ENCODE results near the gene SYNGR4.
"Not testable (repeated sequence)": the region's sequence is repeated elsewhere in the genome, so short reads cannot be mapped to it uniquely, and the experiment has no call there.

The SYNGR4 gene

DNA sequence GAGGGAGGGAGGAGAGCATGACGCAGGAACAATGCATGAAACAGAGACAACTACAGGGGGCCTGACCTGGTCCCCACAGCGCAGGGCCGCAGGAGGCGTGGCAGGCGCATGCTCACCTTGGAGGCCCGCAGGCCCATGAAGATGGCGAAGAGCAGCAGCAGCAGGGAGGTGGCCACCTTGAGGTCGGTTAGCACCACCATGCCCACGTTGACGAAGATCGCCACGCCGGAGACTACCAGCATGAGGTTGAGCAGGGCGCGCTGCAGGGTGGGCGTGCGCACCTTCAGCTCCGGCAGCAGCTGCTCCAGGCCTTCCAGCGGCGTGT is 21.8 kb upstream of the SYNGR4 start:
- no peak for DNase-seq

DNA sequence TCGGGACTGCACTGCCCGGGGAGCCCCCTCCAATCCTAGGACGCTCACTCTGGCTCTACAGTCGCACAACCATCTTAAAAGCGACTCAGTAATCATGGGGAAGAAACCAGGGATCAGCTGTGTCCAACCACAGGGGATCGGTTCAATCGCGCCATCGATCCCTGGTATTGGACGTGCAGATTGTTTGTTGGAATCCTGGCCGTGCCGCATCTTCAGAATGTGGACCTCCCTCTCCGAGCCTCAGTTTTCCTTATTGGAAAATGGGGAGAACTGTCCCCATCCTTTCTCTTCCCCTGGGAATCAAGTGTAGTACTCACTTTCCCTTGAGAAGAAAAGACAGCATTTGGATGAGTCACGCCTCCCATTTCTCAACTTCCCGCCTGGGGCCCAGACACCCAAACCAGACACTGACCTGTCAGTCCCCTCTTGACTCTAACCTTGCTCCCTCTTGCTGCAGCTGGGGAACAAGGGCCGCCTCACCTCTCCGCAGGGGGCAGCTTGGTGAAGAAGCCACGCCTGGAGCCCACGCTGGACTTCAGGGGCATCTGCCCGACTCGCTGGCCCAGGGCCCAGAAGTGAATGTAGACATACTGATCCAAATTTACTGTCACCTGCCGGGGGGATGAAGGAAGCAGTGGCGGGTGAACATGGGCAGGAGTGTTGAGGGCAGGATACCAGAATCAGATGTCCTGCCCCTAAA is 21.2 kb upstream of the SYNGR4 start:
- DNase-seq = no peak

DNA sequence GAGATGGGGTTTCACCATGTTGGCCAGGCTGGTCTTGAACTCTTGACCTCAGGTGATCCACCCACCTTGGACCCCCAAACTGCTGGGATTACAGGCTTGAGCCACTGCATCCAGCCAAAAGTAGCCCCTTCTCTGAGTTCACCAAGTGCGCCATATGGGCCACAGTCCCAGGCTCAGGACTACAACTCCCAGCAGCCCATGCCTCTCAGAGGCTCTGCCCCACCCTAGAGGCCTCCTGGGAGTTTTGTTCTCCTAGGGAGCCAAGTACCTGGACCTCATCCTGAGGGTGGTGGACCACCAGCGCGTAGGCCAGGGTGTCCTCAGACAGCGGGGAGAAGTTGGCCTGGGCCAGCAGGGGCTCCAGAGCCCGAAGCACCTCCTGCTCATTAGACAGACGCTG is 19.3 kb upstream of the SYNGR4 start:
- no peak for DNase-seq

DNA sequence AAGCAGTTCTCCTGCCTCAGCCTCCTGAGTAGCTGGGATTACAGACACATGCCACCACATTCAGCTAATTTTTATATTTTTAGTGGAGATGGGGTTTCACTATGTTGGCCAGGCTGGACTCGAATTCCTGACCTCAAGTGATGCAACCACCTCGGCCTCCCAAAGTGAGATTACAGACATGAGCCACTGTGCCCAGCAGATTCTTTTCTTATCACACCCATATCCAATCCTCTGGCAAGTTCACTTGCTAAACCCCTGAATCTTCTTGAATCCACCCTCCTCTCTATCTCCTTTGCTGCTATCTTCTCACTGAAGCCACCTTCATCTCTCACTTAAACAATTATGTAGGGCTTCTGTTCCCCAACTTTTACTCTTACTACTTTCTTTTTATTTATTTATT is 18.0 kb upstream of the SYNGR4 start:
- DNase-seq = no peak

DNA sequence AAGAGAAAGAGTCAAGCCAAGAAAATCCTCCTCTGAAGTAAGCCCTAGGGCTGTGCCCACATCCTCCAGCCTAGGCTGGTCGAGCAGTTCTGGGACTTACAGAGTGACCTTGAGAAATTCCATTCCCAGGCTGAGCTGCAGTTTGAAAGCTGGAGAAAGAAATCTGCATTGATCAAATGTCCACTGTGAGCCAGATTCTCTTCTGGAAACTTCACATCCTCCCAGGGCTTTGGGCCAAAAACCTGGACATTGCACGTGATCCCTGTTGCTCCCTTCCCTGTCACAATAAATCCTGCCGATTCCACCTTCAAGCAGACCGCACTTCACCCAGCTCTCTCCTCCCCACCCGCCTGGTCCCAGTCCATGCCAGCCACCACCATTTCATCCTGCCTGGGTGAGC is 16.1 kb upstream of the SYNGR4 start:
- no peak for DNase-seq

DNA sequence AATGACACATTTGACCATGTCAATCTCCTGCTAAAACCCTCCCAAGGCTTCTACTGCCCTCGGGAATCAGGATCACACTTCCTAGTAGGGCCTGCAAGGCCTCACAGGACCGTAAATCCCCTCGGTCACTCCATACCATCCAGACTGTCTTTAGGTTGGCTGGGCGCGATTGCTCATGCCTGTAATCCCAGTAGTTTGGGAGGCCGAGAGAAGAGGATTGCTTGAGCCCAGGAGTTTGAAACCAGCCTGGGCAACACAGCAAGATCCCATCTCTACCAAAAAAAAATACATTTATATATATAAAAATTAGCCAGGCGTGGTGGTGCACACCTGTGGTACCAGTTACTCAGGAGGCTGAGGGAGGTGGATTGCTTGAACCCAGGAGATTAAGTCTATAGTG is 15.4 kb upstream of the SYNGR4 start:
- no peak for DNase-seq

DNA sequence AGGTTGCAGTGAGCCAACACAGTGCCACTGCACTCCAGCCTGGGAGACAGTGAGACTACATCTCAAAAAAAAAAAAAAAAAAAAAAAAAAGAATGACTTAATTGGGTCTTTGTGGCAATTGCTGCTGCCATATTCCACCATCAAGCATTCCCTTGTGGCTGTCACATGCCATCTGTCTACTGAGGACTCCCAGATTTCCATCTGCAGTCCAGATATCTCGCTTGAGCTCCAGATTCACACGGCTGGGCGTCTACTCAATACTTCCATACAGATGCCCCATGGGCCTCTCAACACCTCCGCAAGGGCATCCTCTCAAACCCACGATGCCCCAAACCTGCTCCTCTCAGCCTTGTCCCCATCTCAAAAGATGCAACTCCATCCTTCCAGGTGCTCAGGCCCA is 13.3 kb upstream of the SYNGR4 start:
- no peak for DNase-seq

DNA sequence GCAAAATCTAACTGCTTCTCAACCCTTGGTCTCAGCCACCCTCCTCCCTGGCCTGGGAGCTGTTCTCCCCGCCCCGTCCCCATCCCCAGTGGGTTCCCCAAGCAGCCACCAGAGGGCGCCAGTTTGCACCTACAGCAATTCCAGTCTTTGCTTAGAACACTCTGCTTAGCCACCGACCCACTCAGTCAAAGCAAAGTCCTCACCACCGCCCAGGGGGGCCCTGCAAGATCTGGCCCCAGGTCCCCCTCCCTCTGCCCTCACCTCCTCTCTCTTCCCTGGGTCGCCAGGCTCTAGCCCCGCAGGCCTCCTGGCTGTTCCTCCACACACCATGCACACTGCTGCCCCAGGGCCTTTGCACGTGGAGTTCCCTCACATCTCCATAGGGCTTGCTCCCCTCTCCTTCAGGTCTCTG is 12.8 kb upstream of the SYNGR4 start:
- peak; percentile 82 for DNase-seq

DNA sequence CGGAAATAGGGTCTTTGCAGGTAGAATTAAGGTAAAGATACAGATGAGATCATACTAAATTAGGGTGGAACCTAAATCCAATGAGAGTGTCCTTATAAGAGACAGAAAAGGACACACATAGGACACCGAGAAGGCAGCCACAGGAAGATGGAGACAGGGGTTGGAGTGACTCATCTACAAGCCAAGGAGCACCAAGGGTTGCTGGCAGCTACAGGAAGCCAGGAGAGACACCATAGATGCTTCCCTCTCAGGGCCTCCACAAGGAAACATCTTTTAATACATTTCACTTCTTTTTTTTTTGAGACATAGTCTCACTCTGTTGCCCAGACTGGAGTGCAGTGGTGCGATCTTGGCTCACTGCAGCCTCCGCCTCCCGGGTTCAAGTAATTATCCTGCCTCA is 10.5 kb upstream of the SYNGR4 start:
- no peak for DNase-seq

DNA sequence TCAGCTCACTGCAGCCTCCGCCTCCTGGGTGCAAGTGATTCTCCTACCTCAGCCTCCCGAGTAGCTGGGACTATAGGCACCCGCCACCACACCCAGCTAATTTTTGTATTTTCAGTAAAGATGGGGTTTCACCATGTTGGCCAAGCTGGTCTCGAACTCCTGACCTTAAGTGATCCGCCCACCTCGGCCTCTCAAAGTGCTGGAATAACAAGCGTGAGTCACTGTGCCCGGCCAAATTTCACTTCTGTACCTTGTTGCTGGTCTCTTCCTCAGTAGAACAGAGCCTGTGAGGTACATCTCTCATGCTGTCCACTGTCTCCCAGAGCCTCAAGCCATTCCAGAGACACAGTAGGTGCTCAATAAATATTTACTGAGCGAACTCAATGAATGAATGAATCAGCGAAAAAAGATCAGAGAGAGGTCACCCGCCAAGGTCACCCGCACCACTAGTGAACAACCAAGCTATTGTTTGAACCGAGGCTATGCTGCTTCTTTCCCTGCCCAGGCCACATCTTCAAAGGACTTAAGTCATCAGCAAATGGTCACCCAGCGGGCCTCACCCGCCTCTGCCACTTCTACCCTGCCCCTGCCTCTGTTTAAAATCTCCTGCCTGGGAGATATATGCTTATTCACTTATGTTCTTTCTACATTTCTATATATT is 9.7 kb upstream of the SYNGR4 start:
- no peak for DNase-seq

DNA sequence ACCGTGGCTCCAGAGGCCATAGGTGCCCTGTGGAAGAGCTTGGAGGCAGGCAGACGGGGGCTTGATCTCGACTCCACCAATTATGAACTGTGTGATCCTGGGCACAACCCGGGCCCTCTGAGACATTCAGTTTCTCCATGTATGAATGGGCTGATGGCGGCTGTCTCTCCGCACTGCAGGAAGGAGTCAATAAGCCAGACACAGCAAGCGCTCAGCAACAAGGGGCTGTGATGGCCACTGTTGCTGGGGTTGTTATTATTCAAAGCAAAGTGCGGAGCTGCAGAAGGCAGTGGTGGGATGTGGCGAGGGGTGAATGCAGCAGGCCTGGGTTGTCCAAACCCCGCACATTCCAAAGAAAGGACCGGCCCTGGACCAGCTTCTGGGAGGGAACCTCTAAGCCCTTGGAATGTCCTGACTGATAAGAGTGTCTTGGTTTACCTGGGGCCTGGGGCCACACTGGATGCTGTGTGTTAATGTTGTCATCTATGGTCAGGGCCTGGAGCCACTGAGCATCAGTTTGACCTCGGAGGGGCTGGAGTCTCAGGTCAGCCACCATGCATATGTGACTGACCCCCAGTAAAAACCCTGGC is 8.7 kb upstream of the SYNGR4 start:
- no peak for DNase-seq

DNA sequence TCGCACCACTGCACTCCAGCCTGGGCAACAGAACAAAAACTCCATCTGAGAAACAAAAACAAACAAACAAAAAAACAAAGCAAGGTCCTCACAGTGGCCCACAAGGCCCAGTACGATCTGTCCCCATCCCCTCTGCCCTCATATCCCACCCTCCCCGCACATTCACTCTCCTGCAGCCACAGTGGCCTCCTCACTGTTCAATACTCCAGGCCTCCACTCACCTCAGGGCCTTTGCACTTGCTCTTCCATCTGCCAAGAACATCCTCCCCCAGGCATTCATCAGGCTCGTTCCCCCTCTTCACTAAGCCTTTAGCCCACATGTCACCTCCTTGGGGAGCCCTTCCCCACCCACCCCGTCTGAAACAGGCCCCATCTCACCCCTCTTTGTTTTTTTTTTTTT is 5.0 kb upstream of the SYNGR4 start:
- no peak for DNase-seq

DNA sequence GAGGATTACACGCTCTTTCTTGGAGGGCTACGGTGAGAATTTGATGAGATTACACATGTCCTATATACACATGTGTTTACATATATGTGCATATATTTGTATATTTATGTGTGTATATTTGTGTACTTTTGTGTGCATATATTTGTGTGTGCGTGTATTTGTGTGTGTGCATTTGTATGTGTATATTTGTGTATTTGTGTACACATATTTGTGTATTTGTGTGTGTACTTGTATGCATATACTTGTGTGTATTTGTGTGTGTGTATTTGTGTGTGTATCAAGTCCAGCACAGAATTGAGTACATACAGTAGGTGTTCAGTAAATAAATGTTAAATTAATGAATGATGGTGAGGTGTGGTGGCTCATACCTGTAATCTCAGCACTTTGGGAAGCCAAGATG is 2.3 kb upstream of the SYNGR4 start:
- DNase-seq = no peak

DNA sequence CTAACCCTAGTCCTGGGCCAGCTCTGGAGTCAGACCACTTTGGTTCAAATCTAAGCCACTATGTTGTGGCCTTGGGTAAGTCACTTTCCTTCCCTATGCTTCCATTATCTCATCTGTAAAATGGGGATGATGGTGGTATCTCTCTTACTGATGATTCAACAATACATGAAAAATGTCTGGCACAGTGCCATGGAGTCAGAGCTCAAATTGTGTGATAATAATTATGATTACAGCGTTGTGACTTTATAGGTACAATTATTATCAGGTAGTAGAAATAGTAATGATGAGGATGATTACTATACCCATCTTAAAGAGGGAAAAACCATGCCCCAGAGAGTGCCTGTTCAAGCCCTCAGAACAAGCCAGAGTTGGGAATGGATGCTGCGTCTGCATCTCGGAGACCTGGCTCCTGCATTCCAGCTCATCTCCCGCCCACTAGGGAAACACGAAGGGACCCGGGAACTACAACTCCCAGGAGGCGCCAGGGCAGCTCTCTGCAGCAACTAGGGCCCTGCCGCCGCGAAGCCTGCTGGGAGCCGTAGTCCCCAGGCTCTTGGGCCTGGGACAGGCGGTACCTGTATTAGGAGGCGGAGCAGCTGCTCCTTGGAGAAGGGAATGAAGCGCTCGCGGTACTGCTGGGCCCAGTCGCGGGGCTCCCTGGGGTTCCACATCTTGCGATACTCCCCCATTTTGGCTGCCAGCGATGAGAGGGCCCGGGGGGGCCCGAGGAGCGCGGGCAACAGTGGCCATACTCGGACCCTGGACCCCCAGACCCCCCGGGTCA is 1.3 kb upstream of the SYNGR4 start:
- DNase-seq = peak; percentile 91

DNA sequence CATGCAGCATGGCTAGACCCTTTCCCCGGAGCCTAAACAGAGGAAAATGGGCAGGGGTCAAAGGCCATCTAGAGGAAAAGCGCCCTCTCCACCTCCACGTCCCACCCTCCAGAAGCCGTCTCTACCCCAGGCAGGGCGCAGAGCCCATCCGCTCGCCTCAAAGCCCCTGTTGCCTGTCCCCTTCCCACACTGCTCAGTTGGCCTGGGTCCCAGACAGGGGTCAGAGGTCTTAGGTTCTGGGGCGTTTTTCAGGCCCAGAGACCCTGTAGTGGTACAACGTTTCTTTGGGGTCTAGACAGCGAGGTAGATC is 712 bp upstream of the SYNGR4 start:
- DNase-seq = no peak

DNA sequence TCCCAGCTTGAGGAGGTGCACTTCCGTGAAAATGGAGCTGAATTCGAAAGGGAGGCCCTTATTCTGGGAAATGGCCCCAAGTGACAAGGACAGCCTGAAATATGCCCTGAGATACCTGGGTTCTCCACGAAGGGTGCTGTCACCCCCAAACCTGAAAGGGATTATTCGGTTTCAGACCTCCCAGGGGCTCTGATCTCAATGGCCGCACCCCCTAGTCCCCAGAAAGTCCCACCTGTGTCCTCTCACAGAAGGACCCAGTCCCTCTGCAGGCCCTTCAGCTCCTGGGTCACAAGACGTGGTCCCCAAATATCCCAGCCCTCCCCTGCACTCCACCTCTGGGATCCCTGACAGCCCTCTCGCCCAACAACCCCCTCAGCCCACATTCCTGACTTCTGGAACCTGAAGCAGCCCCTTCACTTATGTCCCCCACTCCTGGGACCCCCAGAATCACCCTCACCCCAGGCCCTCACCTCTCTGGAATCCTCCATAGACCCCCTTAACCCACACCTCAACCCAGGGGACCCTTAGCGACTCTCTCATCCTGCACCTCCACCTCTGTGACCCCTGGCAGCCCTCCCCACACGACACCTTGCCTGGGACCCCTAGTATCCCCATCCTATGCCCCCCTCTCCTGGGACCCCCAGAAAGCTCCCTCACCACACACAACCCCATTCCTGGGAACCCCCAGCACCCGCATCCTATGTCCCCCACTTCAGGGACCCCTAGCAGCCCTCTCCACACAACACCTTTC is 606 bp downstream of the SYNGR4 start:
- no peak for DNase-seq

DNA sequence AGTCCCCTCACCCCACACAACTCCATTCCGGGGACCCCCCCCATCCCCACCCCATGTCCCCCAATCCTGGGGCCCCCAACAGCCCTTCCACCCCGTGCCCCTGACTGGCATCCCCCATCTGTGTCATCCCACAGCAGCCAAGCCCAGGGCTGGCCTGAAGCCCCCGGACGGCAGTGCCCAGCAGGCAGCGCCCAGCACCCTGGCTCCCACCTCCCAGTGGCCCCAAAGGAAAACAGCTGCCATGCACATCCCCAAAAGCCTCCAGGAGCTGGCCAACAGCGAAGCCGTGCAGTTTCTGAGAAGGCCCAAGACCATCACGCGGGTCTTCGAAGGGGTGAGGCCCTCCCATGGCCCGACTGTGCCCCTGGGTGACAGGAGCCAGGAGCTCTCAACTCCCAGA is 1.4 kb downstream of the SYNGR4 start:
- no peak for DNase-seq

DNA sequence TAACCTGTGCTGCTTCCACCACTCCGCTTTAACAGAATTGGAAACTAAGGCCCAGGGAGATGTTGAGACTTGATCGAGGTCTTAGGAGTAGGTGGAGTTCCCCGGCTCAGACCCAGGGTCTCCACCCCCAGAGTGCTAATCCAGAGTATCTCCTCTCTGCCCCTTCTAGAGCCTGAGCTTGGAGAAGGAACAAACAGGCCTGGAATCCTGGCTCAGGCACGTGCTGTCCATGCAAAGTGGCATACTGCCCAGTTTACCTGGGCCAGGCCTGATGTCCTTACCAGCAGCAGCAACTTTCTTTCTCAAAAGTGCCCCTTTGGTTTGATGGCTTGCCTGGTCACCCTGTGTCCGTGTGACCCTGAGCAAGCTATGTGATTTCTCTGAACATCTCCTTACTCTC is 3.7 kb downstream of the SYNGR4 start:
- no peak for DNase-seq

DNA sequence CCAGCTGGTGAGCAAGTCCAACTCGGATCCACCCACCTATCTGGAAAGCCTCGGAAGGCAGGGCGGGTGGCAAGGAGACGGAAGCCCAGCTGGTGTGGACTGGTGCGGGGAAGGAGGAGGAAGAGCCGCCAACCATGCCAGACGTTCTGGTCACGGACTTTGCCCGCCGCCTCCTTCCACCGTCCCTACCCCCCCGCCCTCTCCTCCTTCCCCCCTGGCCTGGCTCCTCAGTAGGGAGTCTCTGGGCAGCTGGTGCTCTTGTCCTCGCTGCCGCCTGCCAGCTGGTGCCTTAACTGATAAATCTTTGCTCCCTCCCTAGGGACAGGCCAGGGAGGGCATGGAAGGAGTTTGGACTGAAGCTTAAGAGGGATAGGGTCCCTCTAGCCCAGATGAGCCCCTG is 4.8 kb downstream of the SYNGR4 start:
- DNase-seq = no peak

DNA sequence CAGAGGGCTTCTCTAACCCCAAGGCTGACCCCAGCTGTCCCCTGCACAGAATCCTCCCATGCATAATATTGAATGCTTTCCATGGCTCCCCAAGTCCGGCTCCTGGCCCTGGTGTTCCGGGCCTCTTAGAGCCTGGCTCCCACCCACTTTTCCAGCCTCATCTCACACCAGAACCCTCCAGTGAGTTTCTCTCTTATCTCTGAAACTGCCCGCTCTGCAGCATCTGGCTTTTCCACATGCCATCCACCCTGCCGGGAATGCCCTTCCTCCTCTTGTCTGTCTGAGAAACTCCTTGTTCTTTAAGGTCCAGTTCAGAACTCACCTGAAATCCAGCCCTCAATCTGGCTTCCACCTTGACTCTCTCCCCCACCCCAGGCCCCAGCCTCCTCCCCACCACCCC is 6.8 kb downstream of the SYNGR4 start:
- DNase-seq = no peak

DNA sequence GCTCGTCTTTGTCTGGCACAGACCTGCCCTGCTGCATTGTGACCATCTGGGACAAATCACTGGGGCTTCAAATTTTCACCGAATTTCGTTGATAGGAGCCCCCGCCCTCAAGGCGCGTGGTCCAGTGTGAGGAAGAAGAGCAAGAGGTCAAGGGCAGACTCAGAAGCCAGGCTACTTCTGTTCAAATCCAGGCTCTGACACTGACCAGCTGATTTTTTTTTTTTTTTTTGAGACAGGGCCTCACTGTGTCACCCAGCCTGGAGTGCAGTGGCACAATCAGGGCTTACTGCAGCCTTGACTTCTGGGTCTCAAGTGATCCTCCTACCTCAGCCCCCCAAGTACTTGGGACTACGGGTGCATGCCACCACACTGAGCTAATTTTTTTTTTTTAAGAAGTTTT is 7.2 kb downstream of the SYNGR4 start:
- no peak for DNase-seq

DNA sequence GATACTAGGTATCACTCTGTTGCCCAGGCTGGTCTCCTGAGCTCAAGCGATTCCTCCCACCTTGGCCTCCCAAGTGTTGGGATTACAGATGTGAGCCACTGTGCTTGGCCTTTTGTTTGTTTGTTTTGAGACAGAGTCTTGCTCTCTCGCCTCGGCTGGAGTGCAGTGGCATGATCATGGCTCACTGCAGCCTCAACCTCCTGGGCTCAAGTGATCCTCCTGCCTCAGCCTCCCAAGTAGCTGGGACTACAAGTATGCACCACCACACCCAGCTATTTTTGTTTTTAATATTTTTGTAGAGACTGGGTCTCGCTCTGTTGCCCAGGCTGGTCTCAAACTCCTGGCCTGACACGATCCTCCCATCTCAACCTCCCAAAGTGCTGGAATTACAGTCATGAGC is 7.6 kb downstream of the SYNGR4 start:
- DNase-seq = not testable (repeated sequence)

DNA sequence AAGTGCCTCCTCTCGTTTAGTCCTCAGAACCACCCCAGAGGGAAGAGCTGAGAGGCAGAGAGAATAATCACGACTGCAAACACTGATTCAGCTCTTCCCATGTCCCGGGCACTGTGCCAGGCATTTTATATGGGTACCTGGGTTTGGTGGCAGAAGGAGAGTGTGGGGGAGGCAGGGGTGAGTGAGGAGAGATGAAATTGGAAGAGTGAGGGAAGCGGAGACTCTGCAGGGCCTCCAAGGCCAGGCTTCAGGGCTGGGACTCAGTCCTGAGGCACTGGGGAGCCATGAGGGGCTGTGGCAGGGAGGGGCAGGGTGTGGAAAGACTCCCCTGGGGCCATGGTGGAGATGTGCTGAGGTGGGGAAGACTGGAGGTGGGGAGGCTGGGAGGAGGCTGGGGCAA is 8.7 kb downstream of the SYNGR4 start:
- DNase-seq = no peak

DNA sequence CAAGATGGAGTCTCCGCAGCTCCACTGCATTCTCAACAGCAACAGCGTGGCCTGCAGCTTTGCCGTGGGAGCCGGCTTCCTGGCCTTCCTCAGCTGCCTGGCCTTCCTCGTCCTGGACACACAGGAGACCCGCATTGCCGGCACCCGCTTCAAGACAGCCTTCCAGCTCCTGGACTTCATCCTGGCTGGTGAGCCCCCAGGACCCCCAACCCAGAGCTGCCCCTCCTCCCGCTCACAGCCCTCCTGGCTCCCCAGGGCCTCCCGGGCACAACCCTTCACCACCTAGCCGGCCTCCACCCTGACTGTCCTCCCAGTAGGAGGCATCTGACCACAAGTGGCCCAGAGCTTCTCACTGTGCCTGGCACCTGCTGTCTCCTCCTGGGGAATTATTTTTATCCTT is 9.4 kb downstream of the SYNGR4 start:
- DNase-seq = no peak

Data from CD4-positive, alpha-beta T cell treated with Interleukin-10 for 1 hour (primary cell).